HG03565 (cell line): ENCODE results near the gene FCSK.

Source experiments
- ATAC-seq: cut with Tn5 transposase; IDR thresholded peaks from one replicate; pipeline ENCODE4 v1.9.1; 2021; ENCODE audit warnings: mild to moderate bottlenecking, moderate library complexity; ENCODE audit not compliant: unreplicated experiment

Gene FCSK

DNA sequence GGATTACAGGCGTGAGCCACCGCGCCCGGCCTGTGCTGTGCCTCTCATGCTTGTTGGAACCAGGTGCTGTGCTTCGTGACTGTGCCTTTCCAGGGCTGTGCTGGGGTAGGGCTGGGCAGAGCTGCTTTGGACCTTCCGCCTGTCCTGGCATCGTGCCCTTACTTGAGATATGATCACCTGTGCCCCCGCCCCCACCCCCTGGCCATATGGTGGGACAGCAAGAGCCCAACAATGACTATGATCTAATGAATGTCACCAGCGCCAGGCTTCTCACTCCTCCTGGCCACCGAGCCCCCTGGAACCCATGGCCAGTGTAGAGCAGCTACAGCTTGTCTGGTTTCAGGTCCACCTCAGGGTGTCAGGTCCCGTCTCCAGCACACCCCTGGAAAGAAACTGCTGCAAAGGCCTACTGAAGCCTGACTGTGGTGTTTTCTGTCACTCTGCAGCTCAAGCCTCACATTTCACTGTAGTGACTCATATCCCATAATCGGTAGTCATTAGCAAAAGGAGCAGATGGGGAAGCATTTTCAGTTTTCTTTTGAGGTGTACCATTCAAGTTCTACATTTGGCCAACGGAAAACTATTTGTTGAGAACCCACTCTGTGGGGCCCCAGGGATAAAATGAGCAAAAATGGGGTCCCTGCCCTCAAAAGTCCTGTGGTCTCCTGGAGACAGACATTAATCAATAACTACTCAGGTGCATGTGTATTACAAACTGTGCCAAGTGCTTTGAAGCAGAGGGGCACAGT lies 22.1 kb downstream of the FCSK start:
- peak; percentile 84 for ATAC-seq

DNA sequence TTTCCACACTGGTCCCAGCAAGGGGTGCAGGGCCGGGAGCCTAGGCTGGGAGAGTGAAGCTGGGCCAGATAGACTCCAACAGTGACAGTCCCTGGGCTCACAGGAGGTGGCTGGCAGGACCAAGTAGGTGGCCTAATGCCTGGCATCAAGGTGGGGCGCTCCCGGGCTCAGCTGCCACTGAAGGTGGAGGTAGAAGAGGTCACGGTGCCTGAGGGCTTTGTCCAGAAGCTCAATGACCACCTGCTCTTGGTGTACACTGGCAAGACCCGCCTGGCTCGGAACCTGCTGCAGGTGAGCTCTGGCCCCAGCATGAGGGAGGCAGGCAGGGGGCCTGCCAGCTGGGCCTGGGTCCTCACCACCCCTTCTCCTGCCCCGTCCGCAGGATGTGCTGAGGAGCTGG lies 23.8 kb downstream of the FCSK start:
- no peak for ATAC-seq

DNA sequence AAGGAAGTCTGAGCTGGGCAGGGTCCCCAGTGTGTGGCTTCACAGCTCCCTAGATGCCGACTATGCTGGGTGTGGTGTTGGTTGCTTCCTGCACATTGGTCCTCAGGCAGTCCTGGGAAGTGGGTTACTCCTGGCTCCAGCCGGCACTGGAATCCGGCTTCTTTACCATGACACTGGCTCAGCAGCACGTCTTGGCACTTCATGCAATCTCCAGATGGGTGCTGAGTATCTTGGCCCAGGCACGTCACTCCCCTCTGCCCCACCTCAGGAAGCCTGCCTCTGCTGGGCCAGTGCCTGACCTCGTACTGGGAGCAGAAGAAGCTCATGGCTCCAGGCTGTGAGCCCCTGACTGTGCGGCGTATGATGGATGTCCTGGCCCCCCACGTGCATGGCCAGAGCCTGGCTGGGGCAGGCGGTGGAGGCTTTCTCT lies 24.5 kb downstream of the FCSK start:
- no peak for ATAC-seq

DNA sequence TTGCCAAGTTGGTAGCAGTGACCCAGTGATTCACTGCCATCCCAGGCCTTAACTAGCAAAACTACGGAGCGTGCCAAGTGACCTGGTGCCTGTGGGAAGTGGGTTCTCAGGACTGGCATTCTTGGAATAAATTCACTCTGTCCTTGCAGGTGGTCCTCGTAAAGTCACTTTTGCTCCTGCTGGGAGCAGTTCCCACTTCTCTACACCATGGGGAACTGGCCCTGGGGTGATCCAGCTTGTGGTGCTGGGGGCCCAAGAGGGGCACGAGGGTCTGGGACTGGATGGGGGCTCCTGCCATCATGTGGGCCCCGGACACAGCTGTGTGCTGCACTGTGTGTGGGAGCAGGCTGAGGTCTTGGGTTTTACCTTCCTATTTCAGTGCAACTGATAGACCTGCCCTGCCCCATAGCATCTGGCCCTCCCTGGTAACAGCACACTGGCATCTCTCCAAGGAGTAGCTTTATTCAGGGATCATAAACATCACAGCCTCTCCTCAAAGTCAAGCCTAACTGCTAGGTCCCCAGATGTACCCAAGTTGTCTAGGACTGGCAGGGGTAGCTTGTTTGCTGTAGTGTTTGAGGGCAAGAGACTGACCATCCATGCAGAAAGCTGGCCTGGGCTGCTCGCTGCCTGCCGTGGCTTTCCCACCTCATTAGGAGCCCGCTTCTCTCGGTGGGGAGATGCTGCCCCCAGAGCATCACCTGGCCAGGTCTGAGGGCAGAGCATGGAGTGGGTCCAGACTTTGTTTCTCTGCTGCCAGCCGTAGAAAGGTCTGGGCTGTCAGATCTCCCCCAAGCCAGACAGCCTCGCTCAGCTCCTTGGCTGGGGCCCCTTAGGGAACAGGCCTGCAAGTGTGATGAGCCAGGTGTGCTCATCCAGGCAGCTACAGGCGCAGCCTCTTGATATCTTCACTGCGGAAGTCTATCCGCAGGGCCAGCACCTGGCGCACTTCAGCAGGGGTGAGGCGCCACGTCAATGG lies 26.0 kb downstream of the FCSK start:
- ATAC-seq: no peak

DNA sequence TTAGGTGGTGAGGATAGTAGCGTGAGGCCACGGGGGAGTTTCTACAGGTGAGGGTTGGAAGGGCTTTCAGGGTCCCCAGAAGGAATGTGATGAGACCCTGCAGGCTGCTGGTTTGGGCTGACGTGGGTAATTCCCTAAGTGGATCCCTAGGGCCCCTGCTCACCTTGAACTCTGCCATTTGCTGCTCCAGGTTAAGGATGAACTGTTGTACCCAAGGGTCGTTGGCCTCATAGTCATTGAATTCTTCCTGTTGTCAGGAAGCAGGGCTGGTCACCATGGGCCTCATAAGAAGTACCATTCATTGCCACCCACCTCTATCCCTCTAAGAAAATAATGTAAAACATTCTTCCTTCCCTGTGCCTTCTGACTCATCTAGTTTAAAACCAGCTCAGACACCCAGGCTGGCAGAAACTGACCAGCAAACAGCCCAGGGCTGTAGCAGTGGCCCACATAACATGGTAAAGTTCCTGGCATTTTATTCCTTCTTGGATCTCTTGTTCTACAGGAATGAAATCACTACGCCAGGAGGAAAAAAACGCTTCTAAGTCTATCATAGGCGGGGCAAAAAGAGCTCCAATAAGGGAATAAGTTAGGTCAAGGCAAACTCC lies 27.6 kb downstream of the FCSK start:
- ATAC-seq: no peak

DNA sequence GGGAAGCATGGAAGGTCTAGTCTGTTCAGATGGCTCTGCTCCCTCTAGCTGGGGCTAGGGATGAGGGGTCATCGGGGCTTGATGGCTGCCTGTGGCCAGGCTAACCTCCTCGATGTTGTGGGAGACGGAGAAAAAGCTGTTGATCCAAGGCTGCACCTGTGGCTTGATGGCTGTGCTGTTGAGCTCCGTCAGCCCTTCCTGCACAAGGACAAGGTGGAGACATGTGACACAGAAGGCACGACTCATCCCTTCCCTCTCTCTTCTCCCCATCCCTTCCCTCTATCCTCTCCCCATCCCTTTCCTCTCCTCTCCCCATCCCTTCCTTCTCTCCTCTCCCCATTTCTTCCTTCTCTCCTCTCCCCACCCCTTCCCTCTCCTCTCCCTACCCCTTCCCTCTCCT lies 28.2 kb downstream of the FCSK start:
- no peak for ATAC-seq

DNA sequence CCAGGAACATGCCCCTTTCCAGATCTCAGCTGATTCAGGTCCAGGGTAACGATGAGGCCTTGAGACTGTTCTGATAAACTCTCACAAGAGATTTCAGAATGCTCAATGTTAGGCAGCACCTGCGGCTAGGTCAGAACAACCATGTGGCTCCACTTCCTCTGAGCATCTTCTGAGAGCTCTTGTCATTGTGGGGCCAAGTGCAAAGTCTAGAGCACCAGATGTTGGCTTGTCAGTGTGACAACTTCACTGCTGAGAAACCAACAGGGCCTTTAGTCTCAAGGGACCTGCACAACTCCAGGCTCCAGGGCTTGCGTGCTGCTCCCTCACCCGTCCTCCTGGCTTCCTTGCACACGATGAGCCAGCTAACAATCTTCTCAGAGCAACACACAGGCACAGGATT lies 29.0 kb downstream of the FCSK start:
- no peak for ATAC-seq

DNA sequence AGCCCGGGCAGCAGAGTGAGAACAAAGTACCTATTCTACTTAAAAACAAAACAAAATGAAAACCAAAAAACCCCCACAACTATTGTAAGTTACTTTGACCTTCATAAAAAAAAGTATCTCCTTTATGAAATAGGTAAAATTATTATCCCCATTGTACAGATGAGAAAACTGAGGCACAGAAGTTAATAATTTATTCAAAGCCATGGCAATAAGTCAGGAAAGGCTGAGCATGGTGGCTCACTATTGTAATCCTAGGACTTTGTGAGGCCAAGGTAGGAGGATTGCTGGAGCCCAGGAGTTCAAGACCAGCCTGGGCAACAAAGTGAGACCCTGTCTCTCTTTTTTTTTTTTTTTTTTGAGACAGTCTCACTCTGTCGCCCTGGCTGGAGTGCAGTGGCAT lies 30.5 kb downstream of the FCSK start:
- no peak for ATAC-seq

DNA sequence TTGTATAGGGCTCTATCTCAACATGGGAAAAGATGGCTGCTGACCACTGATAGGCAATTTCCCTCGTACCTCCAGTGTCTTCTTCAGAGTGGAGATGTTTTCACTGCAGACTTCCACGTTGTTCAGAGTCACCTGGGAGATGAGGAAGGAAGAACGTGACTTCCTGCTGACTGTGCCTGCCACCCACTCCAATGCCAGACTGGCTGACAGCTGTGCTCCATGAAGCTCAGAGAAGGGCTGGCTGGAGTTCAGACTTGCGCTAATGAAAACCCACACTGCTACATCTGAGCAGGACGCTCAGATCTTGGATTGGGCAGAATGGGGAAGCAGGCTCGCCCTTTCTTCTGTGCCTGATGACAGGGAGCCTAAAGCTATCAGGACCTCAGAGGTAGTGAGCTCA lies 35.9 kb downstream of the FCSK start:
- no peak for ATAC-seq

DNA sequence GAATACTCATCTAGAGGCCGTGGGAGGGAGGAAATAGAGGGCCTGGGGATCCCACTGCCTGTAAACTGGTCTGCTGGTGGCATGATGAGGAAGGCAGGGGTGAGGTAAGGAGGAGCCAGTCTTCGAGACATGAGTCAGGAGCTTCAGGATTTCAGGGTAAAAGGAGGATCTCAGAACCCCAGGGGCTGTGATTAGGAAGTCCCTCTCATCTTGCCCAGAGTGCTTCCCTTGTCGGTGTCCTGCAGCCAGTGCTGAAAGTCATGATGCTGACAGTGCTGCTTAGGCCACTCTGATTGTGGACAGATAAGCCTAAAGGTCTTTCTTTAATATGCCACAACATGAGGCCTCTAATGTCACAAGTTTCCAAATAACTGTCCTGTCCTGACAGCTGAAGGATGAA lies 39.4 kb downstream of the FCSK start:
- no peak for ATAC-seq

DNA sequence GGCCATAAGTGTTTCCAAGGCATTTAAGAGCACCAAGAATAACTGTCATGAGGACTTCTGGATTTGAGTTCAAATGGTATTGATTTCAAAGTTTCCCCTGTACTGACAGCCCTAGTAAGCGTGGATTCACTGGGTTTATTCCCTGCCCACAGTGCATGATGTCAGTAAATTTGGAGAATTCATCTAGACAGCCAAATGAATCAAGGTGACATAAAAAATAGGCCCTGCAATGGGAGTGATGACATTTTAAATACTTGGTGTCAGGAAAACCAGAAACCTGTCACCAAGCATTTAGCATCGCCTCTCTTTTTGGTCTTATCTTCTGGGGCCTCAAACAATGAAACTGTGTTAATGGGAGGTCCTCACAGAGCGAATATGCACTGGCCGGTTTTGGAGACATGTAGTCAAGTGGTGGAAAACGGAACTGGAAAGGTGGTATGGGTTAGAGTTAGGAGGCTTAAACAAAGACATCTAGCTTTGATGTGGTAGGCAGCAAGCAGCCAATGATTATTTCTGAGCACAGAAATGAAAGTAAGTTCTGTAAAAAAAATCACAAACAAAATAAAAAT lies 39.9 kb downstream of the FCSK start:
- no peak for ATAC-seq

DNA sequence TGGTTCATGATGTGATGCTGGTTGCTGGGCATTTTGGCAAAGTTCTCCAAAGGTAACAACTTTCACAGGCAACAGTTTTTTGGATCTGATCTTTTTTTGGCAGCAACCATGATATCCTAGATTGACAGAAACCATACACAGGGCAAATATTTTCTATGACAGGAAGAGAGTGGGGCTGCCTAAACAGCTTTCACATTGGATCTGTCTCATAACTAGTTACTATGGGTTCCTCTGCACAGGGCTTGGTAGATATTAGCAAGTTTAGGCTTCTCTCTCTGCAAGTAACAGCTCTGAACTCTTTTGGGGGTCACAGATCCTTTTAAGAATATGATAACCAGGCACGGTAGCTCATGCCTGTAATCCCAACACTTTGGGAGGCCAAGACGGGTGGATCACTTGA lies 40.4 kb downstream of the FCSK start:
- no peak for ATAC-seq

DNA sequence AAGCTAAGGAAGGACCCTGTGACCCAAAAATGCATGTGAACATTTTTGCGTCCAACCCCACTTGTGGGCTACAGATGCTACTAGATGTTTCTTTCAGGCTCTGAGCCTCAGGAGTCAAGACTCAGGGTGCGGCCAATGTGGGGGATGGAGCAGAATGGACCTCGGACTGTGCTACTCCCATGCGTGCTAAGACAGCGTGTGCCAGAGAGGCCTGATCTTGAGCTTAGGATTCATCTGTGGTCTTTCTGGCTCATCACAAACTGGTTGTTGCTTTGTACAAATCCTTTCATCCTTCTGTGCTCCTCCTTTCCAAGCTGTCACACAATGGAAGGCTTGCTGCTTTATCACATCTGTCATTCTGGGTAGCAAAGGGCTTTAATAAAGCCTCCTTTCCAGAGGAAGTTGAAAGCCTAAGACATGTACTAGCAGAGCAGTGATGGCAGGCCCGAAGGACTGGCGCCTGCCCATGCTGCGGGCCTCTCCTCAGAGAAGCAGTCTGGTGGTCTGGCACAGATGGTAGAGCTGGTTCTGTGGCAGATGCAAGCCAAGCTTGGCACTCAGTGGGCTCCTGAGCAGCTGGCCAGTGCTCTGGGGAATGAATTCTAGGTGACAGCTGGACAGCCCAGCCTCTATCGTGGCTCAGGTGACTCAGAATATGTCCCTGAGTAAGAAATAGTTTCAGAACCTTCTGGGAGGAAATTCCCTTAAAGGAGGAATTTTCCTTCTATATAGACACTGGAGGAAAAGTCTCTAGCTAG lies 41.2 kb downstream of the FCSK start:
- no peak for ATAC-seq

DNA sequence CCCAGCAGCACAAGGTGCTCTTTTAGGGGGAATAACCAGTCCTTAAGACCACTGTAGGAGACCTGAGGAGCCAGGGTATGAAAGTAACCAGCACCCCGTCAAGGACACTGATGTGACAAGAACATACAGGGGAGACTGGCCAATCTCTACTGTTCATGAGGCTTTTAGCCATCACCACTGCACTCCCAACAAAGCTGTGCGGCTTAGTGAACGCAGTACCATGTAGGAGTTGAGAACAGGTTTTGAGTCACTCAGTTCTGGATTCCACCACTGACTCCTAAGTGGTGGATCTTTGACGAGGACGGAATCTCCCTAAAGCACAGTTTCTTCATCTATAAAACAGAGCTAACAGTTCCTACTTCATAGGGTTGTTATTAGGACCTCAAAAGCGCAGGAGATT lies 42.1 kb downstream of the FCSK start:
- ATAC-seq: no peak

DNA sequence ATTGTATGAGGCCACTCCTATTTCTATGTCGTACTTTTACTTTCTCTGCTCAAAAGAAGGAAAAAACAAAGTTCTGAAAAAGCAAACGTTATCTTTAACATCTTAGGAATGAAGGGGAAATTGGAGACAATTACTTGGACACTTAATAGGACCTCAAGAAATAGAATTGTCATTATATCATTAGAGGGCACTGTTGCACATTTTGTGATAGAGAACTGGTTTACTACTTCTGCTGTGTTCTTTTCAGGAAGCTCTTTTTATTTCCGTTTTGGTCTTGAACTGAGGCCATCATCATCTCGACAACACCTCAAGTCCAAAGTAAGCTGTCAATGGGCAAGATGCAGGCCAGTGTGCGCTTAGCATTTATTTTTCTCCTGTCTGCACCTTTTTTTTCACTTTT lies 54.4 kb downstream of the FCSK start:
- no peak for ATAC-seq

DNA sequence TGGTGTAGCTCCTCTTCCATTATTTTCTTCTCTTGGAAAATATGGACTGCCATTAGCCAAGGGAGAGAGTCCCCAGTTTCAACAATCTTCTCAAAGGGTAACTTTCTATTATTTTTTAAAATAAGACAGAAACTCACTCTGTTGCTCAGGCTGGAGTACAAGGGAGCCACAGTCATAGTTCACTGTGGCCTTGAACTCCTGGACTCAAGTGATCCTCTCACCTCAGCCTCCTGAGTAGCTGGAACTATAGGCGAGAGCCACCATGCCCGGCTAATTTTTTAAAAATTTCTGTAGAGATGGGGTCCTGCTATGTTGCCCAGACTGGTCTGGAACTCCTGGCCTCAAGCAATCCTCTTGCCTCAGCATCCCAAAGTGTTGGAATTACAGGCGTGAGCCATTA lies 55.8 kb downstream of the FCSK start:
- no peak for ATAC-seq

DNA sequence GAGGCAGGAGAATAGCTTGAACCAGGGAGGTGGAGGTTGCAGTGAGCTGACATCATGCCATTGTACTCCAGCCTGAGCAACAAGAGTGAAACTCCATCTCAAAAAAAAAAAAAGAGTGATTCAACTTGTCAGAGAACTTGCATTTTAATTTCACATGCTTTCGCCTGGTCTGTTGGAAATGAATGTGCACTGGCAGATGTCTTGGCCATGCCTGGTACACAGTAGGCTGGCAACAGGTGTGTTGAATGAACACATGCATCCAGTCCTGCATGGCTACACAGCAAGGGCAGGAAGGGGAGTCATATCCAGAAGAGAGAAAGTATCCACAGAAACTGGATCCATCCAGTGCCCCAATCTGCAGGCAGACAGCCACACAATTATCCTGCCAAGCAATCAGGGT lies 57.4 kb downstream of the FCSK start:
- ATAC-seq: no peak

DNA sequence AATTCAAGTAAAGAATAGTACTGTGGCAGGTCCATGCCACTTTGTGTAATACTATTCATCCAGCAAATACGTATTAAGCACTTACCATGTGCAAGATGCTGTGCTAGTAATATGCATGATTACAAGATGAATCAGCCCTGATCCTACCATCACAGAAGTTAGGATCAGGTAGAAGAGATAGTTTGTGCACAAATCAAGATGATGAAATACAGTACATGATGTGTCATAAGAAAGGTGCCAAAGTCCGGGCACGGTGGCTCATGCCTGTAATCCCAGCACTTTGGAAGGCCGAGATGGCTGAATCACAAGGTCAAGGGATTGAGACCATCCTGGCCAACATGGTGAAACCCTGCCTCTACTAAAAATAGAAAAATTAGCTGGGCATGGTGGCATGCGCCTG lies 58.1 kb downstream of the FCSK start:
- no peak for ATAC-seq

DNA sequence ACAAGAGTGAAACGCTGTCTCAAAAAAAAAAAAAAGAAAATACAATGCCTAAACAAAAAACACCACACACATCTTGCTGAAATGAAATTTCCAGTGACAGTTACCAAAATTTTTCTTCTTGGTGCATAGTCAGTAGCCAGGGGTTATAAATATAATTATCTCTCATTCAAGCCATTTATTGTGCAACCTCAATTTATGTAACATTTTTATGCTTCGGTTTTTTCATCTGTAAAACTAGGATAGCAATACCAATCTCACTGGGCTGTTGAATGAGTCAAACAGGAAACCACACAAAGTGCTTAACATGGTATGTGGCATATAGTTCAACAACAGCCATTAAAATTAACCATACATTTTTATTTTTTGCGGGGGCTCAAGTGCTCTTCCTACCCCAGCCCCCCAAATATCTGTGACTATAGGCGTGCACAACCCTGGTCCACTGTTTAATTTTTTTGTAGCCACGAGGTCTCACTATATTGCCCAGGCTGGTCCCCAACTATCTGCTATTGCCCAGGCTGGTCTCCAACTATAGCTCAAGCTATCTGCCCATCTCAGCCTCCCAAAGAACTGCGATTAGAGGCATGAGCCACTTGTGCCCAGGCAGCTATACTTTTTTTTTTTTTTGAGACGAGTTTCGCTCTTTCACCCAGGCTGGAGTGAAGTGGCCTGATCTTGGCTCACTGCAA lies 66.4 kb downstream of the FCSK start:
- no peak for ATAC-seq
